Testis (tissue), 2 donors: ENCODE results near the gene HEPACAM2.
A peak's percentile ranks its signal among the peaks of the same experiment; 100 is the strongest.

Source experiments
- POLR2A ChIP-seq: fragments of 450-650 bp; IDR thresholded peaks from one replicate; pipeline ENCODE4 v1.6.1; 2017; ENCODE audit warnings: antibody characterized with exemption, mild to moderate bottlenecking, moderate library complexity
- TF ChIP-seq, protein P1 (sequence below), 3 experiments: fragments of 450-650 bp in 2 of 3; fragments of 200-600 bp in 1 of 3; sonication (generic) in 1 of 3; IDR thresholded peaks; one replicate each; pipeline ENCODE4 v1.5.1; 2016 to 2019; ENCODE audit warnings: antibody characterized with exemption in 3 of 3, mild to moderate bottlenecking in 2 of 3, moderate library complexity in 1 of 3

GRCh38 chr7:93175219-93175618, 51.0 kb downstream of the HEPACAM2 start:
- TF ChIP-seq, protein P1, sequence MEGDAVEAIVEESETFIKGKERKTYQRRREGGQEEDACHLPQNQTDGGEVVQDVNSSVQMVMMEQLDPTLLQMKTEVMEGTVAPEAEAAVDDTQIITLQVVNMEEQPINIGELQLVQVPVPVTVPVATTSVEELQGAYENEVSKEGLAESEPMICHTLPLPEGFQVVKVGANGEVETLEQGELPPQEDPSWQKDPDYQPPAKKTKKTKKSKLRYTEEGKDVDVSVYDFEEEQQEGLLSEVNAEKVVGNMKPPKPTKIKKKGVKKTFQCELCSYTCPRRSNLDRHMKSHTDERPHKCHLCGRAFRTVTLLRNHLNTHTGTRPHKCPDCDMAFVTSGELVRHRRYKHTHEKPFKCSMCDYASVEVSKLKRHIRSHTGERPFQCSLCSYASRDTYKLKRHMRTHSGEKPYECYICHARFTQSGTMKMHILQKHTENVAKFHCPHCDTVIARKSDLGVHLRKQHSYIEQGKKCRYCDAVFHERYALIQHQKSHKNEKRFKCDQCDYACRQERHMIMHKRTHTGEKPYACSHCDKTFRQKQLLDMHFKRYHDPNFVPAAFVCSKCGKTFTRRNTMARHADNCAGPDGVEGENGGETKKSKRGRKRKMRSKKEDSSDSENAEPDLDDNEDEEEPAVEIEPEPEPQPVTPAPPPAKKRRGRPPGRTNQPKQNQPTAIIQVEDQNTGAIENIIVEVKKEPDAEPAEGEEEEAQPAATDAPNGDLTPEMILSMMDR (IDR thresholded peaks at IDR 0.05), result peak in 1 of 3 experiments; percentile 11
- TF ChIP-seq POLR2A, result no peak
